ENCODE data around the gene BCL11A.

BCL11A gene

DNA sequence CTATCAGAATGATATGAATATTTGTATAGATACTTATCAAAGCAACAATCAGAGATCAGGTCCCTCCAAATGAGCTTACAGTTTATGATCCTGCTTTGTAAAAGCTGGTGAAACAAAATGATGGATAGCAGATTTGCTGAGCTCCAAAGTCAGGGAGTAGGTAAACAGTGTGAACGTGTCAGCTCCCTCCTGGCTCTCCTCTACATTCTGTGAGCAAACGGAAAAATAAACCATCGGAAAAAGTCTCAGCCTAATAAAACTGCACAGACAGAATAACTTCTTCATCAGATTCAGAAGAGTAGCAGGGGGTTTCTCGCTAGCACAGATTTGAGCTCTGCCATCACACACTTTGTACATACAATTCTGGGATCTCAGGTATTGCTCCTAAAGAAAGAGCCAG, 51.3 kb downstream of the BCL11A start:
- Mint-ChIP-seq H3K4me3 (no peak overlapping the region), H3K27ac (peak overlapping the region; percentile 58), H3K4me1 (ENCODE audit: low read depth) (peaks cover 17% of the 10 kb centered on the region), H3K36me3 (ENCODE audit: low read depth) (no peaks in the 10 kb centered on the region), H3K9me3 (no peaks in the 10 kb centered on the region), H3K27me3 (no peaks in the 10 kb centered on the region)

DNA sequence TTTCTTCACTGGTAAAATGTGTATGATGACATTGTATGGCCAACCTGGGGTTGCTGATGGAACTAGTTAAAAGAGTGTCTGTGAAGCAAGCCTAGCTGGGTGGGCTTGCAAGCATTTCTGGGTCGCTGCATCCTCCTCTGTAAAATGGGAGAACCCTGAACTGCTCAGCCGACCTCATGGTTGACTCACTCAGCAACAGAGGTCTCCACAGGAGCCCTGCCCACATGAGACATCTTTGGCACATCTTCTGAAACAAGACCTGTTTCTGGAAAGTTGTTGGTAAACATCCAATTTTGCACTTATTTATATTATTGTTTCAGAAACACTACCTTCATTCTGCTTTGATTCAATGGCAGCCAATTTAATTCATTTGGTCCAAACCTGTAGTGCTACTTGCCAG, 52.6 kb downstream of the BCL11A start:
- Mint-ChIP-seq H3K27ac (no peak overlapping the region), H3K36me3 (ENCODE audit: low read depth) (no peaks in the 10 kb centered on the region), H3K4me1 (ENCODE audit: low read depth) (peaks cover 11% of the 10 kb centered on the region)

DNA sequence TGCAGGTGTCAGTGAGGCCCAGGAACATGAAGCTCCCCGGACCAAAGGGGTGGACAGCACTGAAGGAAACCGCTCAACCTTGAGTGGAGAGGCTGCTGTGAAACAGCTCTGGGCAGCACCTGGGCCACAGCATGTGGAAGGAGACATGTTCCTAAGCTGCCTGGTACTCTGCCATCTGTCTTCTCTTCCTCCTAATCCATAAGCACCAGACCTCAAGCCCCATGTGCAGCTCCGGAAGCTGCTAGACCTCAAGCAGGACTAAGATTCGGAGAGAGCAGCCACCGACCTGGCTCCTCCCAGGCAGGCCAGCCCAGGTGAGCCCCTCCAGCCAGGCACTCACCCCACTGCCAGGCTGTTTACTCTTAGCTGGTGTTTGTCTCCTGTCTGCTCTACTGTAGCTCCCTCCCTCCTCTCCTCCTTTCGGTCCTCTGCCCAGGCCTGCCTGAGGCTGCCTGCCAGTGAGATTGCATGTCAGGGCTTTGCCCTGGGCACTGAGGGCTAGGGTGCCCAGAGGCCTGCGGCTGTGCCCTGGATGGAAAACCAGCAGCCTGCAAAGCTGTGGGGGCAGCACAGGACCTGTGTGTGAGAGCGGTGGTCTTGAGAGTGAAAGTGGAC, 53.7 kb downstream of the BCL11A start:
- no peak overlapping the region for H3K27ac Mint-ChIP-seq
- no peaks in the 10 kb centered on the region for H3K36me3 Mint-ChIP-seq (ENCODE audit: low read depth)
- peaks cover 6% of the 10 kb centered on the region for H3K4me1 Mint-ChIP-seq (ENCODE audit: low read depth)
- no peak overlapping the region for H3K4me3 Mint-ChIP-seq
- no peaks in the 10 kb centered on the region for H3K9me3 Mint-ChIP-seq
- no peaks in the 10 kb centered on the region for H3K27me3 Mint-ChIP-seq

More for the DNA sequence above, 52.6 kb downstream of the BCL11A start:
- Mint-ChIP-seq H3K4me3 (no peak overlapping the region), H3K9me3 (no peaks in the 10 kb centered on the region), H3K27me3 (no peaks in the 10 kb centered on the region)

DNA sequence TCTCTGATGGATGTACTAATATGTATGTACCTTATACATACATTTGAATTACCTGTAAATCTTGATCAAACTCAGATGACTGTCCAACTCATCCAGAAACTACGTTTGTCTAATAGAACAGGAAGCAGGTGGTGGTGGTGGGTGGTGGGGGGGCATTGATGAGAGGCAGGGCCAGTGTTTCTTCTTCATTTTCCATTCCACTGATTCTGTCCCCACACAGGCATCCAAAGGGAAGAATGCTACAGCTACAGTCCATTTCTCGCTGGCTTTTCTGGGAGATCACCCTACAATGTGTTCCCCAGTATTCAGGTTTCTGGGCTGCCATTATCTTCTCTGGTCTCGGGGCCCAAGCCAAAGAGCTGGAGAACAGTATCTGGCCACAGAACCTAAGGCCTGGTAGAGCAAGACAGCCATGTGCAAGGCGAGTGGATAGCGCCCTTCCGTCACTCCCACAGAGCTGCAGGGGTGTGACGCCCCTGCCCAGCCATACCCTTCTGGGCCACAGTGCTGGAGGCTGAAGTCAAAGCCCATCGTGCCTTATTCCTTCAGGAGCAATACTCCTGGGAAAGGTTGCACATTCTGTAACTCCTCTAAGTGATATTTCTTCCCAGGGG, 54.5 kb downstream of the BCL11A start:
- H3K36me3 Mint-ChIP-seq (ENCODE audit: low read depth), result no peaks in the 10 kb centered on the region
- peaks cover 6% of the 10 kb centered on the region for H3K4me1 Mint-ChIP-seq (ENCODE audit: low read depth)
- H3K27me3 Mint-ChIP-seq, result no peaks in the 10 kb centered on the region
- H3K4me3 Mint-ChIP-seq, result no peak overlapping the region
- no peak overlapping the region for H3K27ac Mint-ChIP-seq
- H3K9me3 Mint-ChIP-seq, result no peaks in the 10 kb centered on the region

DNA sequence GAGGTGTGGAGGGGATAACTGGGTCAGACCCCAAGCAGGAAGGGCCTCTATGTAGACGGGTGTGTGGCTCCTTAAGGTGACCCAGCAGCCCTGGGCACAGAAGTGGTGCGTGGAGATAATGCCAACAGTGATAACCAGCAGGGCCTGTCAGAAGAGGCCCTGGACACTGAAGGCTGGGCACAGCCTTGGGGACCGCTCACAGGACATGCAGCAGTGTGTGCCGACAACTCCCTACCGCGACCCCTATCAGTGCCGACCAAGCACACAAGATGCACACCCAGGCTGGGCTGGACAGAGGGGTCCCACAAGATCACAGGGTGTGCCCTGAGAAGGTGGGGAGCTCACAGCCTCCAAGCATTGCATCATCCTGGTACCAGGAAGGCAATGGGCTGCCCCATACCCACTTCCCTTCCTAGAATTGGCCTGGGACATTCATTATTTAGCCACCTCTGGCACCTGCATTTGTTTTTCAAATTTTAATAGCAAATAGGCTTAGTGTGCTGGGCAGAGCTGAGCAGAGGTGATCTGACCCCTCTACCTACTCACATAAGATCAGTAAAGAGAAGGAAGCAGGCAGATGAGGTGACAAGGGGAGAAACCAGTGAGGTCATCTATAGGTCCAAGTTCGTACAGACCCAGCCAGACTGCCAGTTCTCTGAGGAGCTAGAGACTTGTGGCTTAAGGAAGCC, 55.2 kb downstream of the BCL11A start:
- Mint-ChIP-seq H3K27ac (no peak overlapping the region), H3K36me3 (ENCODE audit: low read depth) (no peaks in the 10 kb centered on the region), H3K9me3 (no peaks in the 10 kb centered on the region), H3K27me3 (no peaks in the 10 kb centered on the region), H3K4me1 (ENCODE audit: low read depth) (peaks cover 3% of the 10 kb centered on the region), H3K4me3 (no peak overlapping the region)

DNA sequence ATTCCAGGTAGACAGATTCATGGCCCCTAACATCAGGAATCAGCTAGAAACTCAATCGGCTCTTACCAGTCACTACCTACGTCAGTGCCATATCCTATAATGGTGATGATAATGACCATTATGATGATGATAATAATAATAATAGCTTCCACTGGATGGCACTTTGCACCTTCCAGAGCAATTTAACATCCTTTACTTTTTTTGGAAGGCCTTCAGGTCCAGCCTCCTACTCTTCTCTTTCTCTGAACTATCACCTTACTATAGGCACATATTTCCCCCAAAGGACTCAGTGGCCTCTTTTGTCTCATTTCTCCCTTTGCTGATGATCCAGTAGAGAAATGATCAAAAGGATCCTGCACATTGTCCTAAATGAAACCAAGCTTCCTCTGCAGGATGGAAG, 56.0 kb downstream of the BCL11A start:
- H3K9me3 Mint-ChIP-seq, result no peaks in the 10 kb centered on the region
- no peaks in the 10 kb centered on the region for H3K36me3 Mint-ChIP-seq (ENCODE audit: low read depth)
- peaks cover 7% of the 10 kb centered on the region for H3K4me1 Mint-ChIP-seq (ENCODE audit: low read depth)
- H3K27me3 Mint-ChIP-seq, result no peaks in the 10 kb centered on the region
- H3K27ac Mint-ChIP-seq, result no peak overlapping the region
- H3K4me3 Mint-ChIP-seq, result no peak overlapping the region

DNA sequence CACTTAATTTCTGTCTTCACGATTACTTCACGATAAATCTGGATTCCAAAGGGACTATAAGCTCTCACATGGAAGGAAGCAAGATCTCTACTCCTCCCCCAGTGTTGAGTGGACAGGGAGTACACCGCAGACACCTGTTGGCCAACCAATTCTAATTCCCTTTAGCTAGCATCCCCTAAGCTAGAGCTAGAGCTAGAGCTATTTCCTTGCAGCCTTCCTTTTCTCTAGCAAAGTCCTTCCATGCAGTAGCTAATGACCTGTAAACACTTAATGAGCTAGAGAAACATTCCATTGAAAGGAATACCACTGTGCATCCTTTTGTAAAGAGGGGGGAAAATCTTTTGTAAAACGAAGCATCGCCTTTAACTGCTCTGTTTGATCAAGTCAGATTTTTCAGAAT, 56.5 kb downstream of the BCL11A start:
- no peak overlapping the region for H3K27ac Mint-ChIP-seq
- H3K27me3 Mint-ChIP-seq, result no peaks in the 10 kb centered on the region
- no peaks in the 10 kb centered on the region for H3K9me3 Mint-ChIP-seq
- peaks cover 10% of the 10 kb centered on the region for H3K4me1 Mint-ChIP-seq (ENCODE audit: low read depth)
- H3K4me3 Mint-ChIP-seq, result no peak overlapping the region
- no peaks in the 10 kb centered on the region for H3K36me3 Mint-ChIP-seq (ENCODE audit: low read depth)

DNA sequence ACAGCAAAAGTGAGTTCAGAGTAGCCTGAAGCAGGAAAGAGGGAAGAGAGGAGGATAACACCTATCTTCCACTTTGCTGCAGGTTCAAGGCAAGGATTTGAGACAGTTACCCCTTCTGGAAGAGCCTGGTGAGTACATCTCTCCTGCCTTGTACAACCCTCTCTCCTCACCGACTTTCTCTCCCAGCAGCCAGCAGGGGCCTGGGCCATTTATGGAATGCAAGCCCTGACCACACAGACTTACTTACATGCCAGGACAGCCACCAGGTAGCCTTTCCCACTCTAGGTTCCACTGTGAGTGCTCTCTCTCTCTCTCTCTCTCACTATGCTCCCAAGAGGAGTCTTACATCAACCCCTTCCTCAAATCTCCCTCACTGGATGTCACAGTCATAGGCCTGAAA, 57.0 kb downstream of the BCL11A start:
- H3K27ac Mint-ChIP-seq, result no peak overlapping the region
- H3K4me1 Mint-ChIP-seq (ENCODE audit: low read depth), result peaks cover 10% of the 10 kb centered on the region
- H3K9me3 Mint-ChIP-seq, result no peaks in the 10 kb centered on the region
- H3K4me3 Mint-ChIP-seq, result no peak overlapping the region
- H3K27me3 Mint-ChIP-seq, result no peaks in the 10 kb centered on the region
- no peaks in the 10 kb centered on the region for H3K36me3 Mint-ChIP-seq (ENCODE audit: low read depth)

DNA sequence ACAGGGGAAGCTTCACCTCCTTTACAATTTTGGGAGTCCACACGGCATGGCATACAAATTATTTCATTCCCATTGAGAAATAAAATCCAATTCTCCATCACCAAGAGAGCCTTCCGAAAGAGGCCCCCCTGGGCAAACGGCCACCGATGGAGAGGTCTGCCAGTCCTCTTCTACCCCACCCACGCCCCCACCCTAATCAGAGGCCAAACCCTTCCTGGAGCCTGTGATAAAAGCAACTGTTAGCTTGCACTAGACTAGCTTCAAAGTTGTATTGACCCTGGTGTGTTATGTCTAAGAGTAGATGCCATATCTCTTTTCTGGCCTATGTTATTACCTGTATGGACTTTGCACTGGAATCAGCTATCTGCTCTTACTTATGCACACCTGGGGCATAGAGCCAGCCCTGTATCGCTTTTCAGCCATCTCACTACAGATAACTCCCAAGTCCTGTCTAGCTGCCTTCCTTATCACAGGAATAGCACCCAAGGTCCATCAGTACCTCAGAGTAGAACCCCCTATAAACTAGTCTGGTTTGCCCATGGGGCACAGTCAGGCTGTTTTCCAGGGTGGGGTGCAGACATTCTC, 58.3 kb downstream of the BCL11A start:
- Mint-ChIP-seq H3K4me1 (ENCODE audit: low read depth) (peaks cover 18% of the 10 kb centered on the region), H3K27me3 (no peaks in the 10 kb centered on the region), H3K27ac (no peak overlapping the region), H3K36me3 (ENCODE audit: low read depth) (no peaks in the 10 kb centered on the region), H3K4me3 (no peak overlapping the region), H3K9me3 (no peaks in the 10 kb centered on the region)

DNA sequence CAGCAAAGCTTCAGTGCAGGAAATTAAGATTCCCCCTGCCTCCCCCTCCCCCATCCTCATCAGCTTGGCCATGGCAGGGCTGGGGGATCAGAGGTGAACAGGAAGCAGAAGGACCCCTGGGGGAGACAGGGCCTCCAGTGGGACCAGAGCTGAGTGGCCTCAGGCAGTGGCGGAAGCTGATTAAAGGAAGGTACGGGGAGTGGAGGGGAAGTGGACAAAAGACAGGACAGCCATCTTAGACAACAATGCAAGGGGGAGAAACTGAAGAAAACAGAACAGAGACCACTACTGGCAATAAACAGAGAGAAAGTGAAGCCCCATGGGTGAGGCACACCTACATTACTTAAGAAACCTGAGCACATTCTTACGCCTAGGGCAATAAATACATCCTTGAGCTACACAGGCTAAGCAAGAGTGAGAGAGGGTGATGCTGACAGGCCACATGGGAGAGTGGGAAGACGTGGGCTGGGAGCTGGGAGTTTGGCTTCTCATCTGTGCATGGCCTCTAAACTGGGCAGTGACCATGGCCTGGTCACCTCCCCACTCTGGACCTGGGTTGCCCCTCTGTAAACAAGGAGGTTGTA, 59.6 kb downstream of the BCL11A start:
- Mint-ChIP-seq H3K4me1 (ENCODE audit: low read depth) (peaks cover 18% of the 10 kb centered on the region), H3K27ac (no peak overlapping the region), H3K27me3 (no peaks in the 10 kb centered on the region), H3K36me3 (ENCODE audit: low read depth) (no peaks in the 10 kb centered on the region), H3K9me3 (no peaks in the 10 kb centered on the region), H3K4me3 (no peak overlapping the region)

DNA sequence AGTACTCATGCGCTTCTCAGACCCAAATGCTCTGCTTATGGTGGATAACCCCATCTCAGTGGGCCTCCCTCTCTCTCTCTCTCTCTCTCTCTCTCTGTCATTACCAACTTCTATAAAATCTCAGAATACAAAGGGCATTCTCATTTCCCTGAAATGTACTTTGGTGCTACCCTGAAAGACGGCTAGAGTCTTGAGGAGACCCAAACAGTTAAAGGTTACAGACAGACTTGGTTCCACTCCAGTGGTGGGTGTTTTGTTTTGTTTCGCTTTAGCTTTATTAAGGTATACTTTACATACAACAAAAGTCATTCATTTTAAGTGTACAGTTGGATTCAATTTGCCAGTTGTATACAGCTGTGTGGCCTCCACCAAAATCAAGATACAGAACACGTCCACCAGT, 60.9 kb downstream of the BCL11A start:
- no peaks in the 10 kb centered on the region for H3K36me3 Mint-ChIP-seq (ENCODE audit: low read depth)
- no peak overlapping the region for H3K4me3 Mint-ChIP-seq
- no peaks in the 10 kb centered on the region for H3K27me3 Mint-ChIP-seq
- peak overlapping the region; percentile 56 for H3K27ac Mint-ChIP-seq
- H3K9me3 Mint-ChIP-seq, result no peaks in the 10 kb centered on the region
- peaks cover 20% of the 10 kb centered on the region for H3K4me1 Mint-ChIP-seq (ENCODE audit: low read depth)

DNA sequence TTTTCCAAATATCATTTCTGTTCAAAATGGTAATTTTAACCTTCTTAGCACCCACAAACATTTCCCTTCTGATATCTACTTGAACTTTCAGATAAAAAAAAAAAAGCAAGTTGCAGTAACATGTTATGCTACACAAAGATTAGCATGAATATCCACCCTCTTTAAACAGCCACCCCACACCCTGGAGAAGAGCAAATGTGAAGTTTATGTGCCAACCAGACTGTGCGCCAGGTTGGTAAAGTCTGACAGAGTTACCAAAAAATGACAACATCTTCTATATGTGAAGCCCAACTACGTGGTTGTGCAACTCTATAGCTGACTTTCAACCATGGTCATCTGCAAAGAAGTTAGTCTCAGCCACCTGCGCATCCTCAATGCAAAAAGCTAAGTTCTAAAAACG, 62.6 kb downstream of the BCL11A start:
- Mint-ChIP-seq H3K4me1 (ENCODE audit: low read depth) (peaks cover 22% of the 10 kb centered on the region), H3K27me3 (no peaks in the 10 kb centered on the region), H3K9me3 (no peaks in the 10 kb centered on the region), H3K36me3 (ENCODE audit: low read depth) (no peaks in the 10 kb centered on the region), H3K27ac (peak overlapping the region; percentile 22), H3K4me3 (no peak overlapping the region)

DNA sequence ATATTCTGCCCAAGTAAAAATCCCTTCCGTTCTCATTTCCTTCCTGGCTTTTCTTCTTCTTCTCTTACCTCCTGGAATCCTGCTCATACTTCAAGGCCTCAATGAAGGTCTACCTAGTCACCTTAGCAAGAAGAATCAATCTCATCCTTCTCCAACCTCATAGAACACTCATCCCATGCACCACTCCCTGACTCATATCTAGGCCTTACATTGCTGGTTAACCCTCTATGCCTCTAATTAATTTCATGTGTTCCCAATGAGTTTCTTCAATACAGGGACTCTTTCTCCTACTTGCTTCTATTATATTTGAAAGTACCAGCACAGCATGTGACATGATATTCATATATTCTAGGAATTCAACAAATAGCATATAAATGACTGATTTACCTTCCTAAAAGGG, 63.0 kb downstream of the BCL11A start:
- H3K27ac Mint-ChIP-seq, result no peak overlapping the region
- no peaks in the 10 kb centered on the region for H3K9me3 Mint-ChIP-seq
- H3K27me3 Mint-ChIP-seq, result no peaks in the 10 kb centered on the region
- peaks cover 26% of the 10 kb centered on the region for H3K4me1 Mint-ChIP-seq (ENCODE audit: low read depth)
- no peaks in the 10 kb centered on the region for H3K36me3 Mint-ChIP-seq (ENCODE audit: low read depth)
- H3K4me3 Mint-ChIP-seq, result no peak overlapping the region

DNA sequence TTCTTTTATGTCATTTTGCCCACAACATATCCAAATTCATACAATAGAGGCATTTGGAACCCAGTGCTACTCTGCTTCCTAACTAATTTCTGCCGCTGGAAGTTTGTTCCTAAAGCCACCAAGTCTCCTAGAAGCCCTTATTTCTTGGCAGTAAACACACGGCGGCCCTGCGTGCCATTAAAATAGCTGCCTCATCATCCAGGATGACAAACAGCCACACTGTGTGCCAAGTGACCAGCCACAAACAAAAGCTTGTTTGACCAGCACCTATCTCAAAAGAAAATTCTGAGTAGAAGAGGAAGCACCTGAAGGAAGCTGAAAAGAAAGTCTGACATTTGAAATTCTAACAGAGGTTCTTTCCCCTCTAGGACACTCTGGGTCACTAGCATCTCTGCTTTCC, 64.2 kb downstream of the BCL11A start:
- H3K9me3 Mint-ChIP-seq, result no peaks in the 10 kb centered on the region
- no peaks in the 10 kb centered on the region for H3K27me3 Mint-ChIP-seq
- H3K36me3 Mint-ChIP-seq (ENCODE audit: low read depth), result no peaks in the 10 kb centered on the region
- no peak overlapping the region for H3K27ac Mint-ChIP-seq
- peaks cover 27% of the 10 kb centered on the region for H3K4me1 Mint-ChIP-seq (ENCODE audit: low read depth)
- no peak overlapping the region for H3K4me3 Mint-ChIP-seq

DNA sequence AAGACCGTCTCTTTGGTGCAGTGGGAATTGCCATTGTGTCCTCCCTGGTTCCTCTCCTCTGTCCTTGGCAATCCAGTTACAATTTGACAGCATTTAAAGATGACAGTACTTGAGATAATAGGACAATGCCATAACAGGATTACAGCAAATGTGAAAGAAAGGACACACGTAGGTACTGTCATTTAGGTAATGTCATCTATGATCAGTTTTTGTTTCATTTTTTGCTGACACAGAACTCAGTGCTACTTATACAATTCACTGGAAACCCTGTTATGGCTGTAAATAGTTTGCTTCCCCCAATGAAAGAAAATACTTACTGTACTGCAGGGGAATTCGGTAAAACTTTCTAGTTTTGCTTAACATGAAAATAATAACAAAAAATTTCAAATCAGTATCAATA, 65.2 kb downstream of the BCL11A start:
- Mint-ChIP-seq H3K9me3 (no peaks in the 10 kb centered on the region), H3K27ac (no peak overlapping the region), H3K27me3 (no peaks in the 10 kb centered on the region), H3K36me3 (ENCODE audit: low read depth) (no peaks in the 10 kb centered on the region), H3K4me3 (no peak overlapping the region), H3K4me1 (ENCODE audit: low read depth) (peaks cover 27% of the 10 kb centered on the region)

Data from stimulated activated naive CD8-positive, alpha-beta T cell treated with anti-CD3 and anti-CD28 coated beads, Interleukin-15, Interleukin-2, amounts not matched to agents 100 ng/mL and 50 ng/mL, for 24 hours (primary cell).